CD4-positive, alpha-beta memory T cell (primary cell): Measurements from ENCODE around the gene OPCML. TPM values are rescaled to one million over a fixed set of nuclear protein-coding genes. Genes with fewer than 3 reads are reported as not detected.

Experiments used
- CTCF ChIA-PET: fragments of 350-600 bp; sonication (Branson Sonifier 250); formaldehyde crosslinking; loops from one replicate; lab custom pipeline; 2021; ENCODE audit warnings: inconsistent platforms; ENCODE audit not compliant: partially characterized antibody; lab: Charles Lee
- POLR2A ChIA-PET: fragments of 350-600 bp; sonication (Branson Sonifier 250); formaldehyde crosslinking; loops from one replicate; lab custom pipeline; 2021; ENCODE audit not compliant: partially characterized antibody; lab: Charles Lee
- DNase-seq, 5 donors: peaks; one replicate each; pipeline versions ENCODE4 v3.0.0 to v3.0.0-alpha.2; 2020 to 2022; ENCODE audit warnings: mixed read lengths in 1 of 5
- H3K27ac ChIP-seq: one replicate; pipeline ENCODE4 v1.7.0; 2013; ENCODE audit warnings: low read depth, low read length
- H3K27me3 ChIP-seq: 2 replicates; pipeline ENCODE4 v1.7.0; 2013; ENCODE audit warnings: mild to moderate bottlenecking, low read length, moderate library complexity; ENCODE audit not compliant: insufficient read depth
- H3K36me3 ChIP-seq: 2 replicates; pipeline ENCODE4 v1.7.0; 2013; ENCODE audit warnings: mild to moderate bottlenecking, low read length, moderate library complexity; ENCODE audit not compliant: insufficient read depth
- H3K4me1 ChIP-seq: 2 replicates; pipeline ENCODE4 v1.7.0; 2013; ENCODE audit warnings: mild to moderate bottlenecking, low read length, moderate library complexity; ENCODE audit not compliant: insufficient read depth
- H3K4me3 ChIP-seq, 2 donors: one replicate each; pipeline ENCODE4 v1.7.0; 2013; ENCODE audit warnings: low read length in 2 of 2, mild to moderate bottlenecking in 1 of 2
- H3K9me3 ChIP-seq, 2 donors: one replicate each; pipeline ENCODE4 v1.7.0; 2013; ENCODE audit warnings: low read length in 2 of 2, control low read depth in 1 of 2; ENCODE audit not compliant: control insufficient read depth in 1 of 2
- H3K27ac Mint-ChIP-seq, 7 donors: one replicate each; pipeline ENCODE4 v1.8.0; 2020 to 2021; ENCODE audit warnings: mixed read lengths in 7 of 7, mild to moderate bottlenecking in 6 of 7, inconsistent platforms in 3 of 7, moderate library complexity in 3 of 7
- H3K27me3 Mint-ChIP-seq, 2 donors: one replicate each; pipeline ENCODE4 v1.8.0; 2020 to 2021; ENCODE audit warnings: mixed read lengths in 2 of 2
- H3K36me3 Mint-ChIP-seq, 2 donors: one replicate each; pipeline ENCODE4 v1.8.0; 2020 to 2021; ENCODE audit warnings: mixed read lengths in 2 of 2, inconsistent platforms in 1 of 2, mild to moderate bottlenecking in 1 of 2
- H3K4me1 Mint-ChIP-seq, 4 donors: one replicate each; pipeline ENCODE4 v1.8.0; 2020 to 2021; ENCODE audit warnings: mixed read lengths in 4 of 4, mild to moderate bottlenecking in 1 of 4
- H3K4me3 Mint-ChIP-seq, 8 donors: one replicate each; pipeline ENCODE4 v1.8.0; 2020 to 2021; ENCODE audit warnings: mixed read lengths in 8 of 8, mild to moderate bottlenecking in 7 of 8, moderate library complexity in 6 of 8, inconsistent platforms in 3 of 8
- H3K9me3 Mint-ChIP-seq, 8 donors: one replicate each; pipeline ENCODE4 v1.8.0; 2020 to 2021; ENCODE audit warnings: mixed read lengths in 8 of 8, mild to moderate bottlenecking in 5 of 8, inconsistent platforms in 3 of 8, moderate library complexity in 1 of 8
- intact Hi-C: fragments of 100-400 bp; cut with micrococcal nuclease; formaldehyde crosslinking; loops from one replicate; pipeline ENCODE4 v1.15.1; 2023
- polyA plus RNA-seq, 2 donors: library from polyadenylated mRNA; unstranded; fragments of 300-500 nt; fragmentation: Illumina TruSeq; gene quantifications; one replicate each; pipeline ENCODE4 v1.2.3, GENCODE V29; 2021
- total RNA-seq, 2 experiments: library from RNA; stranded (reverse); gene quantifications; one replicate each; pipeline ENCODE4 v1.2.3, GENCODE V29; 2021

The OPCML gene
- total and polyA plus RNA-seq, 4 experiments from 2014 or later, result not detected

- H3K36me3 ChIP-seq, result no peaks in the 10 kb centered on the region
- Mint-ChIP-seq H3K4me1 (no peaks in the 10 kb centered on the region), H3K36me3 (no peaks in the 10 kb centered on the region), H3K27me3 (no peaks in the 10 kb centered on the region), H3K4me3 (no peak overlapping the region), H3K9me3 (peaks cover 0 to 6% (median 1%) of the 10 kb centered on the region in 8 donors), H3K27ac (no peak overlapping the region)
- no peak overlapping the region for H3K4me3 ChIP-seq
- H3K27ac ChIP-seq, result no peak overlapping the region
- intact Hi-C loops, result no loop called here
- H3K9me3 ChIP-seq, result no peaks in the 10 kb centered on the region
- CTCF ChIA-PET, result no interaction called here
- H3K27me3 ChIP-seq, result no peaks in the 10 kb centered on the region
- H3K4me1 ChIP-seq, result no peaks in the 10 kb centered on the region
- DNase-seq, result no peak
- POLR2A ChIA-PET, result no interaction called here
Measured at GRCh38 chr11:133305208-133305956, 226.9 kb downstream of the OPCML start.

DNA sequence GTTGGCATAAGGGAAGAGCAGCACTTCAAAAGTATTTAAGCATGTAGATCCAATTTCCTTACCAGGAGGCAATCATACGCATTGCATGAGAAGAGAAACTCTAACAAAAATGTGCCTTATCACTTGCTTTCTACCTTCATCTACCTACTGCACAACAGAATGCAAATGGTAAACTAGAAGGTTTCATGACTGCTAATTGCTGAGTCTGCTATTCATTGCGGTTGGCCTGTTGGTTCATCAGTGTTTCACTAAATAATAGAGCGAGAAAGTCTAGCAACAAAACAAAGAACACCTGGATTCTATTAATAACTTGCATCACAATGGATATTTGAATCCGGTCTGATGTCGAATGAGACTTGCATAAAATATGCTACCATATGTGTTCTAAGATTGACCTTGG, 229.0 kb downstream of the OPCML start:
- Histone ChIP-seq H3K9me3 (no peaks in the 10 kb centered on the region), H3K4me1 (no peaks in the 10 kb centered on the region), H3K27ac (no peak overlapping the region), H3K27me3 (no peaks in the 10 kb centered on the region), H3K36me3 (no peaks in the 10 kb centered on the region), H3K4me3 (no peak overlapping the region)
- Mint-ChIP-seq H3K4me1 (no peaks in the 10 kb centered on the region), H3K9me3 (peaks cover 0 to 6% (median 3%) of the 10 kb centered on the region in 8 donors), H3K27ac (no peak overlapping the region), H3K27me3 (no peaks in the 10 kb centered on the region), H3K4me3 (no peak overlapping the region), H3K36me3 (no peaks in the 10 kb centered on the region)
- ChIA-PET POLR2A (no interaction called here), CTCF (no interaction called here)
- intact Hi-C loops, result no loop called here
- DNase-seq, result no peak

DNA sequence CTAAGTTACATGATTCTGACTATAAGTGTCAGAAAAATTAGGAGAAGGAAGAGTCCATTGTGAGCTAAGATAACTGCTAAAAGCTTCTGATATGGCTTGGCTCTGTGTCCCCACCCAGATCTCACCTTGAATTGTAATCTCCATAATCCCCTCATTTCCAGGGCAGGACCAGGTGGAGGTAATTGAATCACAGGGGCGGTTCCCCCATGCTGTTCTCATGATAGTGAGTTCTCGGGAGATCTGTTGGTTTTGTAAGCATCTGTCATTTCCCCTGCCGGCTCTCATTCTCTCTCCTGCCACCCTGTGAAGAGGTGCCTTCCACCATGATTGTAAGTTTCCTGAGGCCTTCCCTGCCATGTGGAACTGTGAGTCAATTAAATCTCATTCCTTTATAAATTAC, 230.2 kb downstream of the OPCML start:
- H3K9me3 ChIP-seq, result no peaks in the 10 kb centered on the region
- H3K4me3 ChIP-seq, result no peak overlapping the region
- DNase-seq, result no peak
- intact Hi-C loops, result no loop called here
- ChIA-PET POLR2A (no interaction called here), CTCF (no interaction called here)
- H3K36me3 ChIP-seq, result no peaks in the 10 kb centered on the region
- H3K4me3 Mint-ChIP-seq, result no peak overlapping the region
- H3K4me1 Mint-ChIP-seq, result no peaks in the 10 kb centered on the region
- H3K4me1 ChIP-seq, result no peaks in the 10 kb centered on the region
- H3K9me3 Mint-ChIP-seq, result peaks cover 0 to 6% (median 1%) of the 10 kb centered on the region in 8 donors
- H3K27me3 Mint-ChIP-seq, result no peaks in the 10 kb centered on the region
- no peaks in the 10 kb centered on the region for H3K27me3 ChIP-seq
- no peak overlapping the region for H3K27ac Mint-ChIP-seq
- H3K36me3 Mint-ChIP-seq, result no peaks in the 10 kb centered on the region
- H3K27ac ChIP-seq, result no peak overlapping the region

GRCh38 chr11:133300666-133301065, 231.6 kb downstream of the OPCML start:
- Mint-ChIP-seq H3K27ac (no peak overlapping the region), H3K4me1 (no peaks in the 10 kb centered on the region), H3K4me3 (no peak overlapping the region), H3K9me3 (peaks cover 0 to 6% (median 0%) of the 10 kb centered on the region in 8 donors), H3K27me3 (no peaks in the 10 kb centered on the region), H3K36me3 (no peaks in the 10 kb centered on the region)
- Histone ChIP-seq H3K4me3 (no peak overlapping the region), H3K27me3 (no peaks in the 10 kb centered on the region), H3K27ac (no peak overlapping the region), H3K9me3 (no peaks in the 10 kb centered on the region), H3K36me3 (no peaks in the 10 kb centered on the region), H3K4me1 (no peaks in the 10 kb centered on the region)
- intact Hi-C loops, result no loop called here
- ChIA-PET POLR2A (no interaction called here), CTCF (no interaction called here)
- DNase-seq, result no peak

DNA sequence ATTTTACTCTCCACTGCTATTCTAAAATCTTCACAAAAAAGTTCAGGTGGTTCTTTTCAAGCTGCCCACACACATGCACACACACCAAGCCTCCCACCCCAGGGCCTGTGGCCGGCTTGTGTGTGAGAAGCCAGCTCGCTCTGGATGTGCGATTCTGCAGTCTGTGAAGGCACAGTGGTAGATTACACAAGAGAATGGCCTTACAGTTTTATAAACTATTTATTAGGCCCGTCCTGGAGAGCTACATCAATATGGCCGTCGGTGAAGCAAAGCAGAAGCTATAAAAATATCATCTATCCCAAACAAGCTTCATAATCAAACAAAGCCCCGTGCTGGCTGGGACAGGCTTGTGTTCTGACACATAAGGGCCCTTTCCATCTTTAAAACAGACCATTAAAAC, 240.5 kb downstream of the OPCML start:
- H3K9me3 ChIP-seq, result no peaks in the 10 kb centered on the region
- H3K27ac Mint-ChIP-seq, result no peak overlapping the region
- ChIA-PET POLR2A (no interaction called here), CTCF (no interaction called here)
- no peaks in the 10 kb centered on the region for H3K4me1 ChIP-seq
- no peak overlapping the region for H3K27ac ChIP-seq
- H3K4me3 ChIP-seq, result no peak overlapping the region
- H3K27me3 ChIP-seq, result no peaks in the 10 kb centered on the region
- no peak overlapping the region for H3K4me3 Mint-ChIP-seq
- DNase-seq, result no peak
- H3K36me3 Mint-ChIP-seq, result no peaks in the 10 kb centered on the region
- no peaks in the 10 kb centered on the region for H3K4me1 Mint-ChIP-seq
- peaks cover 0 to 10% (median under 1%) of the 10 kb centered on the region in 8 donors for H3K9me3 Mint-ChIP-seq
- intact Hi-C loops, result no loop called here
- H3K36me3 ChIP-seq, result no peaks in the 10 kb centered on the region
- peaks cover 0 to 2% of the 10 kb centered on the region in 2 donors for H3K27me3 Mint-ChIP-seq

DNA sequence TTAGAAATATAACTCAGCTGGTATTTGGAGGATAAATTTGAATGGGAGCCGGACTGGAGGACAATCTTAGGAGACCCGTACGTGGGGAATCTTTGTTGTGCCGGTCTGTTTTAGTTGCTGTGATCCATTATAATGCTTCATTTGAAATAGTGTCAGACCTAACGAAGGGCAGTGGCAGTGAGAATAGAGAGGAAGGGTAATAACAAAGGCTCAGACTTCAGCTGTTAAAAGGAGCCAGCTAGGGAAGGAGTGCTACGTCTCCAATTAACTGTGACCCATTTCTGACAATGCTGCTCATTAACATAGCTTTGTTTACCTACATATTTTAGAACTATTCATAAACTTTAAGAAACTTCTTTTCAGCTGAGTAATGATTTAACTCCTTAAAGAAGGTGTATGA, 246.9 kb downstream of the OPCML start:
- CTCF ChIA-PET, result no interaction called here
- Histone ChIP-seq H3K9me3 (no peaks in the 10 kb centered on the region), H3K27me3 (no peaks in the 10 kb centered on the region), H3K36me3 (no peaks in the 10 kb centered on the region), H3K27ac (no peak overlapping the region), H3K4me3 (no peak overlapping the region), H3K4me1 (no peaks in the 10 kb centered on the region)
- intact Hi-C loops, result no loop called here
- no peaks in the 10 kb centered on the region for H3K27me3 Mint-ChIP-seq
- DNase-seq, result no peak
- H3K4me3 Mint-ChIP-seq, result no peak overlapping the region
- H3K27ac Mint-ChIP-seq, result no peak overlapping the region
- H3K9me3 Mint-ChIP-seq, result peaks cover 0 to 16% (median 4%) of the 10 kb centered on the region in 8 donors
- H3K36me3 Mint-ChIP-seq, result no peaks in the 10 kb centered on the region
- H3K4me1 Mint-ChIP-seq, result no peaks in the 10 kb centered on the region
- POLR2A ChIA-PET, result no interaction called here

DNA sequence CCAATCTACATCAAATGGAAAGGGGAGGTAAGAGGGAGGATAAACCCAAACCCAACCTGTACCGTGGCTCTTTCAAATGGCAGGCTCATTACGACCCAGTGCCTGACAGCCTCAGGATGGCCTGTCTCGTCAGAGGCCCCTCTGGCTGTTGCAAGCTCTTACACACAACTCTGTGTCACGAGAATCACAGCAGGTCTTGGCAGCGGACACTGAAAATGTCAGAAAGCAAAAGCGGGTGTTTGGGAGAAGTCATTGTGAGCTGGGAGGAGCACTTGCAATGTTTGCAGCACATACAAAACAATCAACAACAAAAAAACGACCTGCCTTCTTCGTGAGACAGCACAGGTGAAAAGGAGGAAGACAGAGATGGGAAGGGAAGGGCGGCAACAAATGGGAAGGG, 248.1 kb downstream of the OPCML start:
- no peak overlapping the region for H3K4me3 Mint-ChIP-seq
- POLR2A ChIA-PET, result no interaction called here

More for the DNA sequence above, 248.1 kb downstream of the OPCML start:
- no peaks in the 10 kb centered on the region for H3K27me3 Mint-ChIP-seq
- intact Hi-C loops, result no loop called here
- H3K36me3 ChIP-seq, result no peaks in the 10 kb centered on the region
- CTCF ChIA-PET, result no interaction called here
- H3K4me1 ChIP-seq, result no peaks in the 10 kb centered on the region
- DNase-seq, result no peak
- H3K4me3 ChIP-seq, result no peak overlapping the region
- no peaks in the 10 kb centered on the region for H3K36me3 Mint-ChIP-seq
- no peaks in the 10 kb centered on the region for H3K27me3 ChIP-seq
- no peak overlapping the region for H3K27ac Mint-ChIP-seq
- H3K9me3 ChIP-seq, result no peaks in the 10 kb centered on the region
- H3K27ac ChIP-seq, result no peak overlapping the region
- H3K9me3 Mint-ChIP-seq, result peaks cover 0 to 16% (median 4%) of the 10 kb centered on the region in 8 donors
- no peaks in the 10 kb centered on the region for H3K4me1 Mint-ChIP-seq
